ENCODE results near the gene OR2B2.
A peak's percentile ranks its signal among the peaks of the same experiment; 100 is the strongest.

OR2B2 gene

GRCh38 chr6:27894839-27895762 lies 17.1 kb downstream of the OR2B2 start:
- TF ChIP-seq CTCF (IDR thresholded peaks at IDR 0.05; ENCODE audit: low read depth, low read length): peak; percentile 92
- H3K4me3 ChIP-seq (ENCODE audit: low read depth, low read length): peak overlapping the region; percentile 83
- DNase-seq: peak; percentile 81

GRCh38 chr6:27893836-27894807 lies 18.1 kb downstream of the OR2B2 start:
- Histone ChIP-seq H3K27me3 (ENCODE audit: insufficient read depth, low read depth, severe bottlenecking) (no peaks in the 10 kb centered on the region), H3K27ac (peak overlapping the region; percentile 97), H3K9me3 (ENCODE audit: severe bottlenecking) (no peaks in the 10 kb centered on the region), H3K36me3 (peaks cover 54% of the 10 kb centered on the region), H3K4me3 (ENCODE audit: low read depth, low read length) (peak overlapping the region; percentile 83)
- TF ChIP-seq CTCF (IDR thresholded peaks at IDR 0.05; ENCODE audit: low read depth, low read length): no peak
- DNase-seq: peak; percentile 95

More at GRCh38 chr6:27894839-27895762, 17.1 kb downstream of the OR2B2 start:
- H3K27ac ChIP-seq: peak overlapping the region; percentile 97
- H3K27me3 ChIP-seq (ENCODE audit: insufficient read depth, low read depth, severe bottlenecking): no peaks in the 10 kb centered on the region
- no peaks in the 10 kb centered on the region for H3K9me3 ChIP-seq (ENCODE audit: severe bottlenecking)
- peaks cover 60% of the 10 kb centered on the region for H3K36me3 ChIP-seq

- Histone ChIP-seq H3K36me3 (peaks cover 45% of the 10 kb centered on the region), H3K27me3 (ENCODE audit: insufficient read depth, low read depth, severe bottlenecking) (no peaks in the 10 kb centered on the region), H3K27ac (peak overlapping the region; percentile 97), H3K9me3 (ENCODE audit: severe bottlenecking) (no peaks in the 10 kb centered on the region), H3K4me3 (ENCODE audit: low read depth, low read length) (peak overlapping the region; percentile 83)
- no peak for TF ChIP-seq CTCF (IDR thresholded peaks at IDR 0.05; ENCODE audit: low read depth, low read length)
- DNase-seq: peak; percentile 99
These were observed 18.9 kb downstream of the OR2B2 start for GRCh38 chr6:27893059-27893835.

GRCh38 chr6:27892649-27893058 lies 19.5 kb downstream of the OR2B2 start:
- Histone ChIP-seq H3K4me3 (ENCODE audit: low read depth, low read length) (peak overlapping the region; percentile 83), H3K27me3 (ENCODE audit: insufficient read depth, low read depth, severe bottlenecking) (no peaks in the 10 kb centered on the region), H3K36me3 (peaks cover 40% of the 10 kb centered on the region), H3K9me3 (ENCODE audit: severe bottlenecking) (no peaks in the 10 kb centered on the region), H3K27ac (peak overlapping the region; percentile 97)
- no peak for DNase-seq
- TF ChIP-seq CTCF (IDR thresholded peaks at IDR 0.05; ENCODE audit: low read depth, low read length): no peak

- no peak for DNase-seq
- H3K36me3 ChIP-seq: peaks cover 29% of the 10 kb centered on the region
- peak overlapping the region; percentile 97 for H3K27ac ChIP-seq
- no peak for TF ChIP-seq CTCF (IDR thresholded peaks at IDR 0.05; ENCODE audit: low read depth, low read length)
- H3K27me3 ChIP-seq (ENCODE audit: insufficient read depth, low read depth, severe bottlenecking): no peaks in the 10 kb centered on the region
- no peaks in the 10 kb centered on the region for H3K9me3 ChIP-seq (ENCODE audit: severe bottlenecking)
- peak overlapping the region; percentile 28 for H3K4me3 ChIP-seq (ENCODE audit: low read depth, low read length)
These were observed 20.8 kb downstream of the OR2B2 start for GRCh38 chr6:27891320-27891875.

All from WERI-Rb-1 (cell line).